GM23338 (cell line): ENCODE data around the gene VTCN1. TPM values are rescaled to one million over a fixed set of nuclear protein-coding genes. Genes with fewer than 3 reads are reported as not detected.

Experiments used
- ATAC-seq: fragments of 200-7000 bp; cut with Tn5 transposase; 3 replicates; pipeline ENCODE4 v1.9.1; 2020
- DNase-seq: peaks from one replicate; pipeline ENCODE4 v3.0.0-alpha.2; 2015; ENCODE audit warnings: low spot score
- H2AFZ ChIP-seq: fragments of 200-600 bp; sonication (generic); 2 replicates; pipeline ENCODE4 v1.8.0; 2016; ENCODE audit warnings: antibody characterized with exemption, mild to moderate bottlenecking, moderate library complexity
- H3F3A ChIP-seq: fragments of 200-600 bp; sonication (generic); replicated peaks from 2 replicates; pipeline ENCODE4 v1.8.0; 2017; ENCODE audit warnings: antibody characterized with exemption, mixed run types, low read depth
- H3K27ac ChIP-seq: fragments of 200-600 bp; sonication (generic); 2 replicates; pipeline ENCODE4 v1.6.1; 2016; ENCODE audit warnings: low read depth
- H3K27me3 ChIP-seq: fragments of 200-600 bp; sonication (generic); 2 replicates; pipeline ENCODE4 v1.8.0; 2016; ENCODE audit warnings: mild to moderate bottlenecking, mixed run types, moderate library complexity; ENCODE audit not compliant: insufficient read depth
- H3K36me3 ChIP-seq: fragments of 200-600 bp; sonication (generic); 2 replicates; pipeline ENCODE4 v1.8.0; 2016; ENCODE audit warnings: mild to moderate bottlenecking; ENCODE audit not compliant: insufficient read depth
- H3K4me1 ChIP-seq: fragments of 200-600 bp; sonication (generic); 2 replicates; pipeline ENCODE4 v1.8.0; 2016; ENCODE audit warnings: mild to moderate bottlenecking, moderate library complexity; ENCODE audit not compliant: insufficient read depth
- H3K4me2 ChIP-seq: fragments of 200-600 bp; sonication (generic); 2 replicates; pipeline ENCODE4 v1.7.1; 2017; ENCODE audit warnings: mixed run types
- H3K4me3 ChIP-seq: fragments of 200-600 bp; sonication (generic); 2 replicates; pipeline ENCODE4 v1.6.1; 2016; ENCODE audit warnings: mixed run types
- H3K79me2 ChIP-seq: fragments of 200-600 bp; sonication (generic); replicated peaks from 2 replicates; pipeline ENCODE4 v1.8.0; 2017; ENCODE audit warnings: mild to moderate bottlenecking; ENCODE audit not compliant: insufficient read depth
- H3K9me2 ChIP-seq: fragments of 200-600 bp; sonication (generic); 2 replicates; pipeline ENCODE4 v1.8.0; 2017; ENCODE audit not compliant: insufficient read depth
- H4K20me1 ChIP-seq: fragments of 200-600 bp; sonication (generic); replicated peaks from 2 replicates; pipeline ENCODE4 v1.8.0; 2017; ENCODE audit warnings: mild to moderate bottlenecking; ENCODE audit not compliant: insufficient read depth
- H3K27ac Mint-ChIP-seq: 2 replicates; pipeline ENCODE4 v1.8.0; 2020; ENCODE audit warnings: inconsistent platforms, mild to moderate bottlenecking, moderate library complexity, mixed read lengths
- H3K27me3 Mint-ChIP-seq: 3 replicates; pipeline ENCODE4 v1.8.0; 2022; ENCODE audit warnings: low read depth, mild to moderate bottlenecking, moderate library complexity, mixed read lengths, inconsistent platforms; ENCODE audit not compliant: insufficient read depth, poor library complexity
- H3K36me3 Mint-ChIP-seq: 3 replicates; pipeline ENCODE4 v1.8.0; 2021; ENCODE audit warnings: low read depth, mild to moderate bottlenecking, inconsistent platforms, moderate library complexity, mixed read lengths
- H3K4me1 Mint-ChIP-seq: 3 replicates; pipeline ENCODE4 v1.8.0; 2020; ENCODE audit warnings: mild to moderate bottlenecking, inconsistent platforms, mixed read lengths
- H3K4me3 Mint-ChIP-seq: 3 replicates; pipeline ENCODE4 v1.8.0; 2021; ENCODE audit warnings: moderate library complexity, mild to moderate bottlenecking, inconsistent platforms, mixed read lengths
- H3K9me3 Mint-ChIP-seq: 3 replicates; pipeline ENCODE4 v1.8.0; 2020; ENCODE audit warnings: moderate library complexity, mild to moderate bottlenecking, inconsistent platforms, mixed read lengths
- CREB1 ChIP-seq: fragments of 250-450 bp; sonication (Bioruptor Pico); IDR thresholded peaks from 2 replicates; pipeline ENCODE4 v1.5.0; 2020; ENCODE audit warnings: low read depth, mild to moderate bottlenecking, moderate library complexity
- POLR2AphosphoS5 ChIP-seq: IDR thresholded peaks from 2 replicates; pipeline ENCODE4 v1.6.1; 2016; ENCODE audit warnings: antibody characterized with exemption, low read depth
- ZNF114 ChIP-seq: fragments of 250-450 bp; sonication (Bioruptor Pico); IDR thresholded peaks from 2 replicates; pipeline ENCODE4 v1.5.0; 2020; ENCODE audit warnings: mild to moderate bottlenecking, moderate library complexity
- ZNF331 ChIP-seq: fragments of 250-450 bp; sonication (Bioruptor Pico); IDR thresholded peaks from 2 replicates; pipeline ENCODE4 v1.5.0; 2020; ENCODE audit warnings: low read depth, mild to moderate bottlenecking, moderate library complexity
- polyA plus RNA-seq: library from polyadenylated mRNA; unstranded; fragments of >200 nt; fragmentation: Nextera tagmentation; extraction: Ambion mirVana; gene quantifications from 2 replicates; pipeline ENCODE4 v1.2.1, GENCODE V29; 2016
- total RNA-seq: library from RNA; depleted of rRNA; stranded (reverse); fragments of >200 nt; shearing (Covaris generic); gene quantifications from 2 replicates; pipeline ENCODE4 v1.2.3, GENCODE V29; 2014
- TF ChIP-seq, protein P1 (sequence below), 2 experiments: fragments of 200-600 bp in 1 of 2; sonication (generic) in 1 of 2; conservative IDR thresholded peaks; 2 replicates each; pipeline versions ENCODE4 v1.5.1 to v1.6.1; 2016 to 2017; ENCODE audit warnings: antibody characterized with exemption in 2 of 2, low read depth in 2 of 2, mild to moderate bottlenecking in 2 of 2, moderate library complexity in 1 of 2
- TF ChIP-seq, protein P2 (sequence below): fragments of 250-450 bp; sonication (Bioruptor Pico); IDR thresholded peaks from 2 replicates; pipeline ENCODE4 v1.5.0; 2020; ENCODE audit warnings: mild to moderate bottlenecking, moderate library complexity

The VTCN1 gene
- total and polyA plus RNA-seq, 2 experiments from 2014 or later = not detected

DNA sequence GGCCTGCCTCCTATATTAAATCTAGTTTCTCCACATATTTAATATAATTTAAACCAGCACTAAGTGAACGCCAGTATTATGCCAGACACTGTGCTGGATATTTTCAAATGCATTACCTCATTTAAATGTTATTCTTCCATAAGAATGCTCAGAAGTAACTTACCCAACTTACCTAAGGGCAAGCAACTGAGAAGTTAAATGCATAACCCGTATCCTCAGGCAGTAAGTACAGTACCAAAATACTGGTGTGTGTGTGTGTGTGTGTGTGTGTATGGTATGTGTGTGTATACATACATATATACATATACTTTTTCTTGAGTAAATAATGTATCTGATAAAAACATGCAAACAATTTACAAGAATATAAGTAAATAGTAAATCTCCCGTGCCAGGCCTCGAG, 80.2 kb downstream of the VTCN1 start:
- Histone ChIP-seq H3F3A (no peaks in the 10 kb centered on the region), H4K20me1 (no peaks in the 10 kb centered on the region), H3K36me3 (no peaks in the 10 kb centered on the region), H3K4me1 (peaks cover 19% of the 10 kb centered on the region), H3K27ac (no peak overlapping the region), H3K4me2 (no peak overlapping the region), H3K79me2 (no peaks in the 10 kb centered on the region), H3K9me2 (no peaks in the 10 kb centered on the region), H2AFZ (no peak overlapping the region), H3K27me3 (no peaks in the 10 kb centered on the region), H3K4me3 (no peak overlapping the region)
- H3K4me3 Mint-ChIP-seq = no peak overlapping the region
- TF ChIP-seq, protein P1, sequence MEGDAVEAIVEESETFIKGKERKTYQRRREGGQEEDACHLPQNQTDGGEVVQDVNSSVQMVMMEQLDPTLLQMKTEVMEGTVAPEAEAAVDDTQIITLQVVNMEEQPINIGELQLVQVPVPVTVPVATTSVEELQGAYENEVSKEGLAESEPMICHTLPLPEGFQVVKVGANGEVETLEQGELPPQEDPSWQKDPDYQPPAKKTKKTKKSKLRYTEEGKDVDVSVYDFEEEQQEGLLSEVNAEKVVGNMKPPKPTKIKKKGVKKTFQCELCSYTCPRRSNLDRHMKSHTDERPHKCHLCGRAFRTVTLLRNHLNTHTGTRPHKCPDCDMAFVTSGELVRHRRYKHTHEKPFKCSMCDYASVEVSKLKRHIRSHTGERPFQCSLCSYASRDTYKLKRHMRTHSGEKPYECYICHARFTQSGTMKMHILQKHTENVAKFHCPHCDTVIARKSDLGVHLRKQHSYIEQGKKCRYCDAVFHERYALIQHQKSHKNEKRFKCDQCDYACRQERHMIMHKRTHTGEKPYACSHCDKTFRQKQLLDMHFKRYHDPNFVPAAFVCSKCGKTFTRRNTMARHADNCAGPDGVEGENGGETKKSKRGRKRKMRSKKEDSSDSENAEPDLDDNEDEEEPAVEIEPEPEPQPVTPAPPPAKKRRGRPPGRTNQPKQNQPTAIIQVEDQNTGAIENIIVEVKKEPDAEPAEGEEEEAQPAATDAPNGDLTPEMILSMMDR (conservative IDR thresholded peaks at IDR 0.05; ENCODE audit: low read depth in 2 of 2) = no peak
- TF ChIP-seq CREB1 (CRISPR knock-in tag) = no peak
- TF ChIP-seq, protein P2, sequence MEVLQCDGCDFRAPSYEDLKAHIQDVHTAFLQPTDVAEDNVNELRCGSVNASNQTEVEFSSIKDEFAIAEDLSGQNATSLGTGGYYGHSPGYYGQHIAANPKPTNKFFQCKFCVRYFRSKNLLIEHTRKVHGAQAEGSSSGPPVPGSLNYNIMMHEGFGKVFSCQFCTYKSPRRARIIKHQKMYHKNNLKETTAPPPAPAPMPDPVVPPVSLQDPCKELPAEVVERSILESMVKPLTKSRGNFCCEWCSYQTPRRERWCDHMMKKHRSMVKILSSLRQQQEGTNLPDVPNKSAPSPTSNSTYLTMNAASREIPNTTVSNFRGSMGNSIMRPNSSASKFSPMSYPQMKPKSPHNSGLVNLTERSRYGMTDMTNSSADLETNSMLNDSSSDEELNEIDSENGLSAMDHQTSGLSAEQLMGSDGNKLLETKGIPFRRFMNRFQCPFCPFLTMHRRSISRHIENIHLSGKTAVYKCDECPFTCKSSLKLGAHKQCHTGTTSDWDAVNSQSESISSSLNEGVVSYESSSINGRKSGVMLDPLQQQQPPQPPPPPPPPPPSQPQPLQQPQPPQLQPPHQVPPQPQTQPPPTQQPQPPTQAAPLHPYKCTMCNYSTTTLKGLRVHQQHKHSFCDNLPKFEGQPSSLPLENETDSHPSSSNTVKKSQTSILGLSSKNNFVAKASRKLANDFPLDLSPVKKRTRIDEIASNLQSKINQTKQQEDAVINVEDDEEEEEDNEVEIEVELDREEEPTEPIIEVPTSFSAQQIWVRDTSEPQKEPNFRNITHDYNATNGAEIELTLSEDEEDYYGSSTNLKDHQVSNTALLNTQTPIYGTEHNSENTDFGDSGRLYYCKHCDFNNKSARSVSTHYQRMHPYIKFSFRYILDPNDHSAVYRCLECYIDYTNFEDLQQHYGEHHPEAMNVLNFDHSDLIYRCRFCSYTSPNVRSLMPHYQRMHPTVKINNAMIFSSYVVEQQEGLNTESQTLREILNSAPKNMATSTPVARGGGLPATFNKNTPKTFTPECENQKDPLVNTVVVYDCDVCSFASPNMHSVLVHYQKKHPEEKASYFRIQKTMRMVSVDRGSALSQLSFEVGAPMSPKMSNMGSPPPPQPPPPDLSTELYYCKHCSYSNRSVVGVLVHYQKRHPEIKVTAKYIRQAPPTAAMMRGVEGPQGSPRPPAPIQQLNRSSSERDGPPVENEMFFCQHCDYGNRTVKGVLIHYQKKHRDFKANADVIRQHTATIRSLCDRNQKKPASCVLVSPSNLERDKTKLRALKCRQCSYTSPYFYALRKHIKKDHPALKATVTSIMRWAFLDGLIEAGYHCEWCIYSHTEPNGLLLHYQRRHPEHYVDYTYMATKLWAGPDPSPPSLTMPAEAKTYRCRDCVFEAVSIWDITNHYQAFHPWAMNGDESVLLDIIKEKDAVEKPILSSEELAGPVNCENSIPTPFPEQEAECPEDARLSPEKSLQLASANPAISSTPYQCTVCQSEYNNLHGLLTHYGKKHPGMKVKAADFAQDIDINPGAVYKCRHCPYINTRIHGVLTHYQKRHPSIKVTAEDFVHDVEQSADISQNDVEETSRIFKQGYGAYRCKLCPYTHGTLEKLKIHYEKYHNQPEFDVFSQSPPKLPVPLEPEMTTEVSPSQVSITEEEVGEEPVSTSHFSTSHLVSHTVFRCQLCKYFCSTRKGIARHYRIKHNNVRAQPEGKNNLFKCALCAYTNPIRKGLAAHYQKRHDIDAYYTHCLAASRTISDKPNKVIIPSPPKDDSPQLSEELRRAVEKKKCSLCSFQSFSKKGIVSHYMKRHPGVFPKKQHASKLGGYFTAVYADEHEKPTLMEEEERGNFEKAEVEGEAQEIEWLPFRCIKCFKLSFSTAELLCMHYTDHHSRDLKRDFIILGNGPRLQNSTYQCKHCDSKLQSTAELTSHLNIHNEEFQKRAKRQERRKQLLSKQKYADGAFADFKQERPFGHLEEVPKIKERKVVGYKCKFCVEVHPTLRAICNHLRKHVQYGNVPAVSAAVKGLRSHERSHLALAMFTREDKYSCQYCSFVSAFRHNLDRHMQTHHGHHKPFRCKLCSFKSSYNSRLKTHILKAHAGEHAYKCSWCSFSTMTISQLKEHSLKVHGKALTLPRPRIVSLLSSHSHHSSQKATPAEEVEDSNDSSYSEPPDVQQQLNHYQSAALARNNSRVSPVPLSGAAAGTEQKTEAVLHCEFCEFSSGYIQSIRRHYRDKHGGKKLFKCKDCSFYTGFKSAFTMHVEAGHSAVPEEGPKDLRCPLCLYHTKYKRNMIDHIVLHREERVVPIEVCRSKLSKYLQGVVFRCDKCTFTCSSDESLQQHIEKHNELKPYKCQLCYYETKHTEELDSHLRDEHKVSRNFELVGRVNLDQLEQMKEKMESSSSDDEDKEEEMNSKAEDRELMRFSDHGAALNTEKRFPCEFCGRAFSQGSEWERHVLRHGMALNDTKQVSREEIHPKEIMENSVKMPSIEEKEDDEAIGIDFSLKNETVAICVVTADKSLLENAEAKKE (CRISPR knock-in tag) = no peak
- no peak for TF ChIP-seq POLR2AphosphoS5
- no peak for TF ChIP-seq ZNF114 (CRISPR knock-in tag)
- no peak for TF ChIP-seq ZNF331 (CRISPR knock-in tag)
- no peak overlapping the region for H3K27ac Mint-ChIP-seq
- H3K9me3 Mint-ChIP-seq = no peaks in the 10 kb centered on the region
- H3K4me1 Mint-ChIP-seq = peaks cover 24% of the 10 kb centered on the region
- no peaks in the 10 kb centered on the region for H3K36me3 Mint-ChIP-seq
- H3K27me3 Mint-ChIP-seq = peaks cover 5% of the 10 kb centered on the region
- ATAC-seq (no peak), DNase-seq (no peak)
